Upper lobe of left lung (tissue), 4 donors: ENCODE data around the gene EPN1.

Experiments
- CTCF ChIP-seq, 6 experiments: fragments of 450-650 bp in 4 of 6; fragments of 200-600 bp in 2 of 6; sonication (generic) in 2 of 6; IDR thresholded peaks; one replicate each; pipeline ENCODE4 v1.5.1; 2016 to 2019; ENCODE audit warnings: antibody characterized with exemption in 6 of 6
- EP300 ChIP-seq, 4 donors: sonication (generic); formaldehyde crosslinking; IDR thresholded peaks; one replicate each; pipeline ENCODE4 v1.5.1; 2017; ENCODE audit warnings: antibody characterized with exemption in 4 of 4, control low read depth in 2 of 4
- POLR2A ChIP-seq, 4 donors: fragments of 450-650 bp; IDR thresholded peaks; one replicate each; pipeline ENCODE4 v1.5.1; 2016 to 2017; ENCODE audit warnings: antibody characterized with exemption in 4 of 4, mild to moderate bottlenecking in 2 of 4
- POLR2AphosphoS5 ChIP-seq, 2 donors: sonication (generic); formaldehyde crosslinking; IDR thresholded peaks; one replicate each; pipeline ENCODE4 v1.5.1; 2017; ENCODE audit warnings: antibody characterized with exemption in 2 of 2

- TF ChIP-seq CTCF (IDR thresholded peaks at IDR 0.05) (peak; percentile 46 to 81 (median 66)), POLR2AphosphoS5 (IDR thresholded peaks at IDR 0.05) (peak in 1 of 2 donors; percentile 23), POLR2A (IDR thresholded peaks at IDR 0.05) (peak in 1 of 4 donors; percentile 52), EP300 (IDR thresholded peaks at IDR 0.05) (no peak)
These were observed 34.9 kb upstream of the EPN1 start for GRCh38 chr19:55640043-55640576.
